ENCODE measurements around the gene FGFR1OP2. TPM values are rescaled to one million over a fixed set of nuclear protein-coding genes. Genes with fewer than 3 reads are reported as not detected.

Gene FGFR1OP2
- total RNA-seq, 2 donors from 2014 or later = 79.6 to 123 TPM

GRCh38 chr12:27014085-27014858 lies 76.0 kb downstream of the FGFR1OP2 start, which contains the start of gene TM7SF3:
TM7SF3 (minus strand) TSS chr12:27014384; CDS start chr12:27014168, 216 bp downstream.
- H3K4me3 ChIP-seq = peak within 1 kb of the TSS; percentile 90
- H3K27me3 ChIP-seq (replicated peaks; ENCODE audit: insufficient read depth) = no peaks in the 10 kb centered on the region
- peak within 1 kb of the TSS; percentile 88 to 93 for H3K27ac ChIP-seq
- H3K36me3 ChIP-seq = no peaks in the 10 kb centered on the region
- TF ChIP-seq CTCF (IDR thresholded peaks at IDR 0.05) = peak; percentile 90
- H3K9me3 ChIP-seq = no peaks in the 10 kb centered on the region
- ATAC-seq (ENCODE audit: insufficient number of reproducible peaks, low FRiP score, low read depth) = peak; percentile 85
- peaks cover 20 to 52% of the 10 kb centered on the region in 2 donors for H3K4me1 ChIP-seq (ENCODE audit: control insufficient read depth in 1 of 2, low read depth in 2 of 2)
- DNase-seq (ENCODE audit: low spot score) = peak; percentile 76

GRCh38 chr12:27014859-27015729 lies 76.8 kb downstream of the FGFR1OP2 start:
- H3K4me1 ChIP-seq (ENCODE audit: control insufficient read depth in 1 of 2, low read depth in 2 of 2) = peaks cover 20 to 49% of the 10 kb centered on the region in 2 donors

GRCh38 chr12:27015730-27016076 lies 77.4 kb downstream of the FGFR1OP2 start:
- H3K27ac ChIP-seq = peak overlapping the region; percentile 88 to 93
- H3K4me1 ChIP-seq (ENCODE audit: control insufficient read depth in 1 of 2, low read depth in 2 of 2) = peaks cover 20 to 47% of the 10 kb centered on the region in 2 donors
- H3K4me3 ChIP-seq = no peak overlapping the region
- H3K36me3 ChIP-seq = no peaks in the 10 kb centered on the region
- no peaks in the 10 kb centered on the region for H3K27me3 ChIP-seq (replicated peaks; ENCODE audit: insufficient read depth)
- ATAC-seq (ENCODE audit: insufficient number of reproducible peaks, low FRiP score, low read depth) (no peak), DNase-seq (ENCODE audit: low spot score) (no peak)
- no peak for TF ChIP-seq CTCF (IDR thresholded peaks at IDR 0.05)
- no peaks in the 10 kb centered on the region for H3K9me3 ChIP-seq

More at GRCh38 chr12:27014859-27015729, 76.8 kb downstream of the FGFR1OP2 start:
- Histone ChIP-seq H3K9me3 (no peaks in the 10 kb centered on the region), H3K27me3 (replicated peaks; ENCODE audit: insufficient read depth) (no peaks in the 10 kb centered on the region), H3K4me3 (peak overlapping the region; percentile 90), H3K27ac (peak overlapping the region; percentile 88 to 93), H3K36me3 (no peaks in the 10 kb centered on the region)
- DNase-seq (ENCODE audit: low spot score) (no peak), ATAC-seq (ENCODE audit: insufficient number of reproducible peaks, low FRiP score, low read depth) (no peak)
- no peak for TF ChIP-seq CTCF (IDR thresholded peaks at IDR 0.05)

Other genes starting within 250 kb of the FGFR1OP2 start
- 10 to 100 TPM; 28.3 to 86.3 TPM for gene ITPR2, start 105.3 kb upstream of the FGFR1OP2 start, total RNA-seq
- gene INTS13, start 489 bp upstream of the FGFR1OP2 start, total RNA-seq = 10 to 100 TPM in 1 of 2 donors, 1 to 10 TPM in 1; 5.7 to 15.0 TPM
- gene TM7SF3, start 75.9 kb downstream of the FGFR1OP2 start, total RNA-seq = 100 to 1,000 TPM; 112 to 128 TPM
- gene MED21, start 84.1 kb downstream of the FGFR1OP2 start, total RNA-seq = 10 to 100 TPM; 30.1 to 49.0 TPM
- not detected for gene C12orf71, start 144.1 kb downstream of the FGFR1OP2 start, total RNA-seq

Measured in thoracic aorta (tissue), 2 donors.